Iris pigment epithelial cell (primary cell): ENCODE results near the gene ACSS2.

Experiments
- DNase-seq: peaks from one replicate; pipeline ENCODE4 v3.0.0-alpha.2; 2011; ENCODE audit warnings: low read depth

The ACSS2 gene

GRCh38 chr20:34915749-34916455 lies 39.5 kb downstream of the ACSS2 start:
- DNase-seq, result no peak

- no peak for DNase-seq
These were observed 40.5 kb downstream of the ACSS2 start for GRCh38 chr20:34916774-34917354.

- no peak for DNase-seq
These were observed 43.6 kb downstream of the ACSS2 start for GRCh38 chr20:34920055-34920454.

GRCh38 chr20:34921436-34921835 lies 45.0 kb downstream of the ACSS2 start:
- no peak for DNase-seq

- DNase-seq, result peak; percentile 88
These were observed 46.4 kb downstream of the ACSS2 start for GRCh38 chr20:34922654-34923381.

GRCh38 chr20:34923414-34923813 lies 47.0 kb downstream of the ACSS2 start:
- DNase-seq, result no peak

GRCh38 chr20:34925341-34925740 lies 48.9 kb downstream of the ACSS2 start:
- DNase-seq, result no peak

- no peak for DNase-seq
These were observed 49.6 kb downstream of the ACSS2 start for GRCh38 chr20:34925981-34926380.

GRCh38 chr20:34926581-34926980 lies 50.2 kb downstream of the ACSS2 start:
- no peak for DNase-seq

- DNase-seq, result no peak
These were observed 51.3 kb downstream of the ACSS2 start for GRCh38 chr20:34927736-34928135.

GRCh38 chr20:34928411-34928810 lies 52.0 kb downstream of the ACSS2 start:
- no peak for DNase-seq

- no peak for DNase-seq
These were observed 55.4 kb downstream of the ACSS2 start for GRCh38 chr20:34931771-34932170.

GRCh38 chr20:34938466-34939163 lies 62.2 kb downstream of the ACSS2 start:
- no peak for DNase-seq

- DNase-seq, result peak; percentile 78
These were observed 63.7 kb downstream of the ACSS2 start for GRCh38 chr20:34940081-34940481.

GRCh38 chr20:34941226-34941625 lies 64.8 kb downstream of the ACSS2 start:
- DNase-seq, result peak; percentile 74

- DNase-seq, result no peak
These were observed 65.9 kb downstream of the ACSS2 start for GRCh38 chr20:34942301-34942700.

- peak; percentile 39 for DNase-seq
These were observed 67.6 kb downstream of the ACSS2 start for GRCh38 chr20:34943808-34944567.

- DNase-seq, result peak; percentile 40
These were observed 69.1 kb downstream of the ACSS2 start for GRCh38 chr20:34945315-34946077.

GRCh38 chr20:34946661-34947060 lies 70.2 kb downstream of the ACSS2 start:
- DNase-seq, result peak; percentile 87

- DNase-seq, result no peak
These were observed 70.9 kb downstream of the ACSS2 start for GRCh38 chr20:34947336-34947735.

GRCh38 chr20:34948030-34948429 lies 71.6 kb downstream of the ACSS2 start:
- peak; percentile 92 for DNase-seq
